Measurements from ENCODE around the gene ARRDC2. TPM values are rescaled to one million over a fixed set of nuclear protein-coding genes. Genes with fewer than 3 reads are reported as not detected.

Gene ARRDC2
- total and polyA plus RNA-seq, 10 of the 15 experiments (the other 5 are each of a cell fraction or from before 2014, with no cell fraction given): 0.48 to 10.1 (median 4.8) TPM

DNA sequence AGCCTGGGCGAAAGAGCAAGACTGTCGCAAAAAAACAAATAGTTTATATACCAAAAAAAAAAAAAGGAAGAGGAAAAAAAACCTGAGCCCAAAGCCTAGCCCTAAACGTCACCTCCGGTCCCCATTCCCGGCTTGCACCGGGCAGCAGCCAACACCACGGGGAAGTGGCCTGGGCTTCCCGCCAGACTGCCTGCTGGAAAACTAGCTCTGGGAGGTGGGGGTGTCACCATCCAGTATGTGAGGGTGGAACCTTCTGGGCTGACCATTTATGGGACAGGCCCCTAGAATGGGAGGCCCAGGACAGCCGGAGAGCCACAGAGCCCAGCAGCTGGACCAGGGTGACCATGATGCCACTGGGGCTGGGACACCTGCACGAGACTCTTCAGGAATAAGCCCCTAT is 41.4 kb downstream of the ARRDC2 start:
- no peaks in the 10 kb centered on the region for H4K20me1 ChIP-seq (ENCODE audit: control insufficient read depth, insufficient read depth)
- ChIA-PET CTCF (interaction anchor here (1.1 kb wide), 1 partner anchor 119 kb away, joined by 3 read pairs; no protein-coding TSS in a partner anchor), RAD21 (ENCODE audit: unreplicated experiment) (no interaction called here), SMC1A (ENCODE audit: uncharacterized antibody, unreplicated experiment) (no interaction called here), POLR2A (interaction anchor here (0.8 kb wide), 1 partner anchor 20 kb away, joined by 3 read pairs; no protein-coding TSS in a partner anchor)
- H2AFZ ChIP-seq (ENCODE audit: control insufficient read depth, low read depth, low read length): no peak overlapping the region
- no peaks in the 10 kb centered on the region for H3K9me3 ChIP-seq (replicated peaks; ENCODE audit: control insufficient read depth, insufficient read depth, low read length)
- H3K4me2 ChIP-seq (ENCODE audit: control insufficient read depth, insufficient read depth): no peak overlapping the region
- FAIRE-seq: no peak
- H3K36me3 ChIP-seq (ENCODE audit: control insufficient read depth in 2 of 2, insufficient read depth in 2 of 2, low read length in 1 of 2): no peaks in the 10 kb centered on the region
- no peak overlapping the region for H3K27ac ChIP-seq (ENCODE audit: control insufficient read depth, insufficient read depth)
- intact Hi-C loops (cut with micrococcal nuclease; ENCODE audit: unreplicated experiment) (no loop called here), in situ Hi-C loops (cut with MboI) (no loop called here)
- no peak overlapping the region for H3K4me3 ChIP-seq
- no peak for ATAC-seq
- H3K27me3 ChIP-seq (replicated peaks in 1 of 2; ENCODE audit: control insufficient read depth in 2 of 2, insufficient read depth in 2 of 2, low read length in 1 of 2): no peaks in the 10 kb centered on the region; a peak in 2 of 4 replicates
- H3K79me2 ChIP-seq (ENCODE audit: control insufficient read depth, insufficient read depth, low read length): no peaks in the 10 kb centered on the region
- BruUV-seq (replicated peaks): no TSS peak
- WGBS (ENCODE audit: insufficient coverage, insufficient replicate concordance, low lambda C conversion rate, missing lambda C conversion rate): 86% methylated on average over 10 of the region's 10 CpGs
- peaks cover 10% of the 10 kb centered on the region for H3K4me1 ChIP-seq (ENCODE audit: control insufficient read depth, insufficient read depth, low read length)
- DNase-seq (ENCODE audit: low read depth, low spot score): no peak
- H3K9ac ChIP-seq (ENCODE audit: control insufficient read depth, insufficient read depth, low read length): no peak overlapping the region
- TF ChIP-seq STAT1 (conservative IDR thresholded peaks at IDR 0.05) (no peak), NFIC (IDR thresholded peaks at IDR 0.05; ENCODE audit: low read depth, low read length) (no peak), SMAD1 (IDR thresholded peaks at IDR 0.05; ENCODE audit: low read depth, partially characterized antibody) (no peak), KAT2A (conservative IDR thresholded peaks at IDR 0.05; ENCODE audit: control insufficient read depth, low read depth, low read length) (no peak), LARP7 (IDR thresholded peaks at IDR 0.05) (no peak)
- TF ChIP-seq, protein P1, sequence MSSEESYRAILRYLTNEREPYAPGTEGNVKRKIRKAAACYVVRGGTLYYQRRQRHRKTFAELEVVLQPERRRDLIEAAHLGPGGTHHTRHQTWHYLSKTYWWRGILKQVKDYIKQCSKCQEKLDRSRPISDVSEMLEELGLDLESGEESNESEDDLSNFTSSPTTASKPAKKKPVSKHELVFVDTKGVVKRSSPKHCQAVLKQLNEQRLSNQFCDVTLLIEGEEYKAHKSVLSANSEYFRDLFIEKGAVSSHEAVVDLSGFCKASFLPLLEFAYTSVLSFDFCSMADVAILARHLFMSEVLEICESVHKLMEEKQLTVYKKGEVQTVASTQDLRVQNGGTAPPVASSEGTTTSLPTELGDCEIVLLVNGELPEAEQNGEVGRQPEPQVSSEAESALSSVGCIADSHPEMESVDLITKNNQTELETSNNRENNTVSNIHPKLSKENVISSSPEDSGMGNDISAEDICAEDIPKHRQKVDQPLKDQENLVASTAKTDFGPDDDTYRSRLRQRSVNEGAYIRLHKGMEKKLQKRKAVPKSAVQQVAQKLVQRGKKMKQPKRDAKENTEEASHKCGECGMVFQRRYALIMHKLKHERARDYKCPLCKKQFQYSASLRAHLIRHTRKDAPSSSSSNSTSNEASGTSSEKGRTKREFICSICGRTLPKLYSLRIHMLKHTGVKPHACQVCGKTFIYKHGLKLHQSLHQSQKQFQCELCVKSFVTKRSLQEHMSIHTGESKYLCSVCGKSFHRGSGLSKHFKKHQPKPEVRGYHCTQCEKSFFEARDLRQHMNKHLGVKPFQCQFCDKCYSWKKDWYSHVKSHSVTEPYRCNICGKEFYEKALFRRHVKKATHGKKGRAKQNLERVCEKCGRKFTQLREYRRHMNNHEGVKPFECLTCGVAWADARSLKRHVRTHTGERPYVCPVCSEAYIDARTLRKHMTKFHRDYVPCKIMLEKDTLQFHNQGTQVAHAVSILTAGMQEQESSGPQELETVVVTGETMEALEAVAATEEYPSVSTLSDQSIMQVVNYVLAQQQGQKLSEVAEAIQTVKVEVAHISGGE (CRISPR knock-in tag; IDR thresholded peaks at IDR 0.05): no peak
- TF ChIP-seq, protein P2, sequence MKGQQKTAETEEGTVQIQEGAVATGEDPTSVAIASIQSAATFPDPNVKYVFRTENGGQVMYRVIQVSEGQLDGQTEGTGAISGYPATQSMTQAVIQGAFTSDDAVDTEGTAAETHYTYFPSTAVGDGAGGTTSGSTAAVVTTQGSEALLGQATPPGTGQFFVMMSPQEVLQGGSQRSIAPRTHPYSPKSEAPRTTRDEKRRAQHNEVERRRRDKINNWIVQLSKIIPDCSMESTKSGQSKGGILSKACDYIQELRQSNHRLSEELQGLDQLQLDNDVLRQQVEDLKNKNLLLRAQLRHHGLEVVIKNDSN (IDR thresholded peaks at IDR 0.05; ENCODE audit: borderline replicate concordance, extremely low read length, insufficient read depth, low read depth, low read length): no peak
- TF ChIP-seq, protein P3, sequence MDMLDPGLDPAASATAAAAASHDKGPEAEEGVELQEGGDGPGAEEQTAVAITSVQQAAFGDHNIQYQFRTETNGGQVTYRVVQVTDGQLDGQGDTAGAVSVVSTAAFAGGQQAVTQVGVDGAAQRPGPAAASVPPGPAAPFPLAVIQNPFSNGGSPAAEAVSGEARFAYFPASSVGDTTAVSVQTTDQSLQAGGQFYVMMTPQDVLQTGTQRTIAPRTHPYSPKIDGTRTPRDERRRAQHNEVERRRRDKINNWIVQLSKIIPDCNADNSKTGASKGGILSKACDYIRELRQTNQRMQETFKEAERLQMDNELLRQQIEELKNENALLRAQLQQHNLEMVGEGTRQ (IDR thresholded peaks at IDR 0.05; ENCODE audit: borderline replicate concordance, low read depth, low read length): no peak
- TF ChIP-seq, protein P4, sequence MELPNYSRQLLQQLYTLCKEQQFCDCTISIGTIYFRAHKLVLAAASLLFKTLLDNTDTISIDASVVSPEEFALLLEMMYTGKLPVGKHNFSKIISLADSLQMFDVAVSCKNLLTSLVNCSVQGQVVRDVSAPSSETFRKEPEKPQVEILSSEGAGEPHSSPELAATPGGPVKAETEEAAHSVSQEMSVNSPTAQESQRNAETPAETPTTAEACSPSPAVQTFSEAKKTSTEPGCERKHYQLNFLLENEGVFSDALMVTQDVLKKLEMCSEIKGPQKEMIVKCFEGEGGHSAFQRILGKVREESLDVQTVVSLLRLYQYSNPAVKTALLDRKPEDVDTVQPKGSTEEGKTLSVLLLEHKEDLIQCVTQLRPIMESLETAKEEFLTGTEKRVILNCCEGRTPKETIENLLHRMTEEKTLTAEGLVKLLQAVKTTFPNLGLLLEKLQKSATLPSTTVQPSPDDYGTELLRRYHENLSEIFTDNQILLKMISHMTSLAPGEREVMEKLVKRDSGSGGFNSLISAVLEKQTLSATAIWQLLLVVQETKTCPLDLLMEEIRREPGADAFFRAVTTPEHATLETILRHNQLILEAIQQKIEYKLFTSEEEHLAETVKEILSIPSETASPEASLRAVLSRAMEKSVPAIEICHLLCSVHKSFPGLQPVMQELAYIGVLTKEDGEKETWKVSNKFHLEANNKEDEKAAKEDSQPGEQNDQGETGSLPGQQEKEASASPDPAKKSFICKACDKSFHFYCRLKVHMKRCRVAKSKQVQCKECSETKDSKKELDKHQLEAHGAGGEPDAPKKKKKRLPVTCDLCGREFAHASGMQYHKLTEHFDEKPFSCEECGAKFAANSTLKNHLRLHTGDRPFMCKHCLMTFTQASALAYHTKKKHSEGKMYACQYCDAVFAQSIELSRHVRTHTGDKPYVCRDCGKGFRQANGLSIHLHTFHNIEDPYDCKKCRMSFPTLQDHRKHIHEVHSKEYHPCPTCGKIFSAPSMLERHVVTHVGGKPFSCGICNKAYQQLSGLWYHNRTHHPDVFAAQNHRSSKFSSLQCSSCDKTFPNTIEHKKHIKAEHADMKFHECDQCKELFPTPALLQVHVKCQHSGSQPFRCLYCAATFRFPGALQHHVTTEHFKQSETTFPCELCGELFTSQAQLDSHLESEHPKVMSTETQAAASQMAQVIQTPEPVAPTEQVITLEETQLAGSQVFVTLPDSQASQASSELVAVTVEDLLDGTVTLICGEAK (IDR thresholded peaks at IDR 0.05; ENCODE audit: borderline replicate concordance): no peak
- TF ChIP-seq, protein P5, sequence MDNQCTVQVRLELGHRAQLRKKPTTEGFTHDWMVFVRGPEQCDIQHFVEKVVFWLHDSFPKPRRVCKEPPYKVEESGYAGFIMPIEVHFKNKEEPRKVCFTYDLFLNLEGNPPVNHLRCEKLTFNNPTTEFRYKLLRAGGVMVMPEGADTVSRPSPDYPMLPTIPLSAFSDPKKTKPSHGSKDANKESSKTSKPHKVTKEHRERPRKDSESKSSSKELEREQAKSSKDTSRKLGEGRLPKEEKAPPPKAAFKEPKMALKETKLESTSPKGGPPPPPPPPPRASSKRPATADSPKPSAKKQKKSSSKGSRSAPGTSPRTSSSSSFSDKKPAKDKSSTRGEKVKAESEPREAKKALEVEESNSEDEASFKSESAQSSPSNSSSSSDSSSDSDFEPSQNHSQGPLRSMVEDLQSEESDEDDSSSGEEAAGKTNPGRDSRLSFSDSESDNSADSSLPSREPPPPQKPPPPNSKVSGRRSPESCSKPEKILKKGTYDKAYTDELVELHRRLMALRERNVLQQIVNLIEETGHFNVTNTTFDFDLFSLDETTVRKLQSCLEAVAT (IDR thresholded peaks at IDR 0.05): no peak

Data from GM12878 (cell line).